ENCODE results near the gene ALKBH2.

- no peak for TF ChIP-seq POLR2A (IDR thresholded peaks at IDR 0.05; ENCODE audit: control extremely low read depth in 1 of 2, low read depth in 2 of 2, low read length in 2 of 2)
- TF ChIP-seq GABPA (IDR thresholded peaks at IDR 0.05; ENCODE audit: borderline replicate concordance, insufficient read depth, low read length) = no peak
- TF ChIP-seq ZNF274 (IDR thresholded peaks at IDR 0.05; ENCODE audit: borderline replicate concordance, extremely low read depth, low read length) = no peak
Measured at GRCh38 chr12:109120095-109120494, 26.8 kb upstream of the ALKBH2 start.

All from H1 (cell line).